ENCODE data around the gene ZNF385C. TPM values are rescaled to one million over a fixed set of nuclear protein-coding genes. Genes with fewer than 3 reads are reported as not detected.

The ZNF385C gene
- total RNA-seq, 1 donor from 2014 or later, result 0.16 TPM

- Mint-ChIP-seq H3K4me3 (ENCODE audit: unreplicated experiment) (peak overlapping the region; percentile 22), H3K4me1 (ENCODE audit: unreplicated experiment) (peaks cover 2% of the 10 kb centered on the region), H3K9me3 (ENCODE audit: unreplicated experiment) (no peaks in the 10 kb centered on the region), H3K27ac (ENCODE audit: unreplicated experiment) (no peak overlapping the region), H3K27me3 (ENCODE audit: unreplicated experiment) (peaks cover 40% of the 10 kb centered on the region), H3K36me3 (ENCODE audit: unreplicated experiment) (no peaks in the 10 kb centered on the region)
- DNase-seq (ENCODE audit: extremely low spot score, unreplicated experiment), result no peak
- TF ChIP-seq CTCF (IDR thresholded peaks at IDR 0.05), result no peak
Measured at GRCh38 chr17:42051645-42052044, 46.6 kb downstream of the ZNF385C start.

- Mint-ChIP-seq H3K9me3 (ENCODE audit: unreplicated experiment) (no peaks in the 10 kb centered on the region), H3K4me3 (ENCODE audit: unreplicated experiment) (peak overlapping the region; percentile 68), H3K36me3 (ENCODE audit: unreplicated experiment) (no peaks in the 10 kb centered on the region), H3K27ac (ENCODE audit: unreplicated experiment) (no peak overlapping the region), H3K4me1 (ENCODE audit: unreplicated experiment) (peaks cover 2% of the 10 kb centered on the region), H3K27me3 (ENCODE audit: unreplicated experiment) (peaks cover 40% of the 10 kb centered on the region)
- DNase-seq (ENCODE audit: extremely low spot score, unreplicated experiment), result no peak
- no peak for TF ChIP-seq CTCF (IDR thresholded peaks at IDR 0.05)
Measured at GRCh38 chr17:42051013-42051400, 47.3 kb downstream of the ZNF385C start.

GRCh38 chr17:42050393-42051012 lies 47.8 kb downstream of the ZNF385C start, which contains the start of gene C17orf113:
C17orf113 (minus strand) TSS chr17:42050601; CDS start chr17:42043376, 7,225 bp downstream.
- Mint-ChIP-seq H3K4me1 (ENCODE audit: unreplicated experiment) (peaks cover 2% of the 10 kb centered on the region), H3K4me3 (ENCODE audit: unreplicated experiment) (peak within 1 kb of the TSS; percentile 75), H3K27ac (ENCODE audit: unreplicated experiment) (no peak within 1 kb of the TSS), H3K36me3 (ENCODE audit: unreplicated experiment) (no peaks in the 10 kb centered on the region), H3K27me3 (ENCODE audit: unreplicated experiment) (peaks cover 38% of the 10 kb centered on the region), H3K9me3 (ENCODE audit: unreplicated experiment) (no peaks in the 10 kb centered on the region)
- TF ChIP-seq CTCF (IDR thresholded peaks at IDR 0.05), result peak; percentile 50
- peak; percentile 88 for DNase-seq (ENCODE audit: extremely low spot score, unreplicated experiment)

- H3K36me3 Mint-ChIP-seq (ENCODE audit: unreplicated experiment), result no peaks in the 10 kb centered on the region
- peaks cover 32% of the 10 kb centered on the region for H3K27me3 Mint-ChIP-seq (ENCODE audit: unreplicated experiment)
- H3K9me3 Mint-ChIP-seq (ENCODE audit: unreplicated experiment), result no peaks in the 10 kb centered on the region
- H3K4me3 Mint-ChIP-seq (ENCODE audit: unreplicated experiment), result peak overlapping the region; percentile 75
- no peak overlapping the region for H3K27ac Mint-ChIP-seq (ENCODE audit: unreplicated experiment)
- peaks cover 2% of the 10 kb centered on the region for H3K4me1 Mint-ChIP-seq (ENCODE audit: unreplicated experiment)
- TF ChIP-seq CTCF (IDR thresholded peaks at IDR 0.05), result no peak
- no peak for DNase-seq (ENCODE audit: extremely low spot score, unreplicated experiment)
Measured at GRCh38 chr17:42049834-42050392, 48.4 kb downstream of the ZNF385C start.

- H3K4me1 Mint-ChIP-seq (ENCODE audit: unreplicated experiment), result peaks cover 2% of the 10 kb centered on the region
- DNase-seq (ENCODE audit: extremely low spot score, unreplicated experiment), result no peak
- H3K4me3 Mint-ChIP-seq (ENCODE audit: unreplicated experiment), result no peak overlapping the region
- H3K27ac Mint-ChIP-seq (ENCODE audit: unreplicated experiment), result no peak overlapping the region
- no peak for TF ChIP-seq CTCF (IDR thresholded peaks at IDR 0.05)
- peaks cover 9% of the 10 kb centered on the region for H3K27me3 Mint-ChIP-seq (ENCODE audit: unreplicated experiment)
- H3K9me3 Mint-ChIP-seq (ENCODE audit: unreplicated experiment), result no peaks in the 10 kb centered on the region
- no peaks in the 10 kb centered on the region for H3K36me3 Mint-ChIP-seq (ENCODE audit: unreplicated experiment)
Measured at GRCh38 chr17:42047343-42047742, 50.9 kb downstream of the ZNF385C start.
